HG03342 (cell line): ENCODE data around the gene DTX2.
"Not testable (repeated sequence)": the region's sequence is repeated elsewhere in the genome, so short reads cannot be mapped to it uniquely, and the experiment has no call there.

Experiments used
- ATAC-seq: cut with Tn5 transposase; IDR thresholded peaks from one replicate; pipeline ENCODE4 v1.9.1; 2021; ENCODE audit warnings: mild to moderate bottlenecking, moderate library complexity; ENCODE audit not compliant: unreplicated experiment

The DTX2 gene

GRCh38 chr7:76461464-76462101, at the start of gene DTX2:
Gene DTX2, plus strand, starts transcription at chr7:76461709. Its CDS starts 18,801 bp downstream, at chr7:76480510.
- peak; percentile 98 for ATAC-seq

GRCh38 chr7:76412249-76412648, 49.3 kb upstream of the DTX2 start:
- ATAC-seq, result no peak

GRCh38 chr7:76417654-76418310, 43.7 kb upstream of the DTX2 start:
- not testable (repeated sequence) for ATAC-seq

GRCh38 chr7:76421097-76421496, 40.4 kb upstream of the DTX2 start:
- not testable (repeated sequence) for ATAC-seq

GRCh38 chr7:76423666-76424412, 37.7 kb upstream of the DTX2 start:
- ATAC-seq, result no peak

GRCh38 chr7:76424413-76425111, 36.9 kb upstream of the DTX2 start, which contains the start of gene ZP3:
Gene ZP3, plus strand, starts transcription at chr7:76424950. Its CDS starts 15 bp downstream, at chr7:76424965.
- peak; percentile 79 for ATAC-seq

- no peak for ATAC-seq
Observed at GRCh38 chr7:76425156-76425555, 36.4 kb upstream of the DTX2 start.

- ATAC-seq, result not testable (repeated sequence)
Observed at GRCh38 chr7:76425558-76425957, 36.0 kb upstream of the DTX2 start.

GRCh38 chr7:76426246-76426645, 35.3 kb upstream of the DTX2 start:
- ATAC-seq, result no peak

GRCh38 chr7:76427635-76428034, 33.9 kb upstream of the DTX2 start:
- ATAC-seq, result no peak

GRCh38 chr7:76428149-76428823, 33.2 kb upstream of the DTX2 start:
- no peak for ATAC-seq

GRCh38 chr7:76428868-76429805, 32.4 kb upstream of the DTX2 start:
- no peak for ATAC-seq

GRCh38 chr7:76430211-76430610, 31.3 kb upstream of the DTX2 start:
- ATAC-seq, result no peak

- no peak for ATAC-seq
Observed at GRCh38 chr7:76430836-76431235, 30.7 kb upstream of the DTX2 start.

GRCh38 chr7:76437873-76438272, 23.6 kb upstream of the DTX2 start:
- ATAC-seq, result peak; percentile 76

- ATAC-seq, result not testable (repeated sequence)
Observed at GRCh38 chr7:76439120-76439888, 22.2 kb upstream of the DTX2 start.

- not testable (repeated sequence) for ATAC-seq
Observed at GRCh38 chr7:76440404-76440803, 21.1 kb upstream of the DTX2 start.

- ATAC-seq, result peak; percentile 41
Observed at GRCh38 chr7:76441792-76442191, 19.7 kb upstream of the DTX2 start.
